Activated CD4-positive, alpha-beta T cell treated with anti-CD3 and anti-CD28 coated beads for 36 hours (primary cell): ENCODE data around the gene ODF2L. TPM values are rescaled to one million over a fixed set of nuclear protein-coding genes. Genes with fewer than 3 reads are reported as not detected.
"Not testable (repeated sequence)": the region's sequence is repeated elsewhere in the genome, so short reads cannot be mapped to it uniquely, and the experiment has no call there.

Source experiments
- ATAC-seq: fragments of 200-7000 bp; cut with Tn5 transposase; one replicate; pipeline ENCODE4 v1.10.0; 2021; ENCODE audit warnings: mild to moderate bottlenecking, moderate library complexity
- CTCF ChIA-PET: fragments of 350-600 bp; sonication (Branson Sonifier 250); formaldehyde crosslinking; loops from one replicate; lab custom pipeline; 2021; ENCODE audit warnings: antibody characterized with exemption; lab: Charles Lee
- POLR2A ChIA-PET: fragments of 350-600 bp; sonication (Branson Sonifier 250); formaldehyde crosslinking; loops from one replicate; lab custom pipeline; 2021; ENCODE audit warnings: antibody characterized with exemption, inconsistent platforms; lab: Charles Lee
- DNase-seq: peaks from one replicate; pipeline ENCODE4 v3.0.0-alpha.2; 2020
- H3K27ac Mint-ChIP-seq: one replicate; pipeline ENCODE4 v1.8.0; 2021; ENCODE audit warnings: mixed read lengths
- H3K27me3 Mint-ChIP-seq: one replicate; pipeline ENCODE4 v1.8.0; 2021; ENCODE audit warnings: mixed read lengths
- H3K36me3 Mint-ChIP-seq: one replicate; pipeline ENCODE4 v1.8.0; 2021; ENCODE audit warnings: low read depth, mixed read lengths
- H3K4me1 Mint-ChIP-seq: one replicate; pipeline ENCODE4 v1.8.0; 2021; ENCODE audit warnings: mixed read lengths
- H3K4me3 Mint-ChIP-seq: one replicate; pipeline ENCODE4 v1.8.0; 2021; ENCODE audit warnings: mild to moderate bottlenecking, moderate library complexity, mixed read lengths
- H3K9me3 Mint-ChIP-seq: one replicate; pipeline ENCODE4 v1.8.0; 2021; ENCODE audit warnings: low read depth, mixed read lengths
- intact Hi-C, 2 experiments: fragments of 100-400 bp; cut with DNase I in 1 of 2; cut with micrococcal nuclease in 1 of 2; formaldehyde crosslinking; loops; one replicate each; pipeline versions ENCODE4 v1.14.2 to v1.15.1; 2022 to 2024; cut with DNase I, micrococcal nuclease
- total RNA-seq, 2 experiments: library from RNA; stranded (reverse); gene quantifications; one replicate each; pipeline ENCODE4 v1.2.3, GENCODE V29; 2021

The ODF2L gene
- total RNA-seq, 2 experiments from 2014 or later, result 18.8 to 27.3 TPM

DNA sequence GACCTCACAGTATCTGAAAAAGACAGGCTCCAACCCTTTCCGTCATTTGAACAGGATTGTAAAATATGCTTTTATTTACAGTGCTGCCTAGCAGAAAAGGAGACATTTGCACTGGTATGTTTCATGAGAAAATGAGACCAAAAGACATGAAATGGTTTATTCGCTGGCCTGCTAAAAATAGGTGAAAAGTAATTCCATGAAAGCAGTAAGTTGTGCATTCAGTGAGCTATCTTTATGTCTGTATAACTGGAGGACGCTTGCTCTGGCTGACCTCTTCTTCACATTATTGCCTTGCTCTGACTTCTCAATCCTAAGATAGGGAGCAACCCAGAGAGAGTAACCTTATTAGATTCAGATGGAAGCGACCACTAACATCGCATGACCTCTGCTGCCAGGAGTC lies 38.3 kb downstream of the ODF2L start:
- POLR2A ChIA-PET, result interaction anchor here (0.6 kb wide), 1 partner anchor 255 kb away, joined by 3 read pairs; no protein-coding TSS in a partner anchor

DNA sequence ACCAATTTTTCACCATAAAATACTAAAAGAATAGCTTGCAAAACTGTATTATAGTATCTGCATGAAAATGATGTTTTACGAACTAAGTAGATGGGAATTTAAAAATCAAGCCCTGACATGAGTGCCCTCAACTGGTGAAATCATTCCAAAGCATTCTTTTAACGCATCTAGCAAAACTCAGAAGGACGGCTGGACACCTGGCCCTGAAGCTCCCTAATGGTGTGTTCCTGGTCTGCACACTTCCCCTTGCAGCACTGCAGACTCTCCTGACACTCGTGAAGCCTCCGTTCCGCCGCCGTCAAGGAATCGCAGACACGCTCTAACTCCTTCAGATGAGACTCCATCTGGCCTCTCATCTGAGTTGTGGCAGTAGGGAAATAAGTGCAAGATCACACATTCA lies 39.9 kb downstream of the ODF2L start:
- Mint-ChIP-seq H3K36me3 (peaks cover 49% of the 10 kb centered on the region), H3K27me3 (no peaks in the 10 kb centered on the region), H3K9me3 (no peaks in the 10 kb centered on the region), H3K4me3 (no peak overlapping the region), H3K27ac (no peak overlapping the region), H3K4me1 (no peaks in the 10 kb centered on the region)
- ATAC-seq (no peak), DNase-seq (no peak)
- ChIA-PET CTCF (no interaction called here), POLR2A (no interaction called here)
- intact Hi-C loops, result no loop called here

More for the DNA sequence above, 38.3 kb downstream of the ODF2L start:
- Mint-ChIP-seq H3K9me3 (no peaks in the 10 kb centered on the region), H3K27me3 (no peaks in the 10 kb centered on the region), H3K4me3 (no peak overlapping the region), H3K27ac (no peak overlapping the region), H3K4me1 (no peaks in the 10 kb centered on the region), H3K36me3 (peaks cover 42% of the 10 kb centered on the region)
- DNase-seq, result no peak
- intact Hi-C loops, result no loop called here
- CTCF ChIA-PET, result interaction anchor here (0.7 kb wide), 1 partner anchor 1080 kb away, joined by 3 read pairs; no protein-coding TSS in a partner anchor
- ATAC-seq, result no peak

DNA sequence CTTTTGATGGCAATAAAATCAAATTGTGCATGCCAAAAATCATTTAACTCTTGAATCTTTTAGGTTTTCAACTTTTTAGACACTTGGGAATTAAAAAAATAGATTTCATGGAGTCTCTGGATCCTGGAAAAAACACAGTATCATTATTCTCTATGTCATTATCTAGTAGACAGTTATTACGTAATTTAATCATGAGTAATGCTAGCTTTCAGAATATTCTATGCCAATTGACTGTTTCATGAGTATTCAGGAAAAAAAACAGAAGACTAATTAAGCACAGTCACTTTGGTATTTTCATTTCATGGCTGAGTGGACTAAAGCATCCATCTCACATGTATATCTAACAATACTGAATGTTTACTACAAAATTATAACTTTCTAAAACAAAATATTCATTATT lies 44.0 kb downstream of the ODF2L start:
- peaks cover 46% of the 10 kb centered on the region for H3K36me3 Mint-ChIP-seq

DNA sequence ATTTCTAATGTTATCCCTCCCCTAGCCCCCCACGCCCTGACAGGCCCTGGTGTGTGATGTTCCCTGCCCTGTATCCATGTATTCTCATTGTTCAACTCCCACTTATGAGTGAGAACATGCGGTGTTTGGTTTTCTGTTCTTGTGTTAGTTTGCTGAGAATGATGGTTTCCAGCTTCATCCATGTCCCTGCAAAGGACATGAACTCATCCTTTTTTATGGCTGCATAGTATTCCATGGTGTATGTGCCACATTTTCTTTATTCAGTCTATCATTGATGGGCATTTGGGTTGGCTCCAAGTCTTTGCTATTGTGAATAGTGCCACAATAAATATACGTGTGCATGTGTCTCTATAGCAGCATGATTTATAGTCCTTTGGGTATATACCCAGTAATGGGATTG lies 45.9 kb downstream of the ODF2L start:
- DNase-seq, H3K4me1 Mint-ChIP-seq, H3K9me3 Mint-ChIP-seq, H3K27me3 Mint-ChIP-seq, H3K4me3 Mint-ChIP-seq, H3K27ac Mint-ChIP-seq, ATAC-seq, intact Hi-C loops, CTCF ChIA-PET, POLR2A ChIA-PET: not testable (repeated sequence)
- peaks cover 35% of the 10 kb centered on the region for H3K36me3 Mint-ChIP-seq

More for the DNA sequence above, 44.0 kb downstream of the ODF2L start:
- POLR2A ChIA-PET, result no interaction called here
- Mint-ChIP-seq H3K4me3 (no peak overlapping the region), H3K9me3 (no peaks in the 10 kb centered on the region), H3K27me3 (no peaks in the 10 kb centered on the region), H3K27ac (no peak overlapping the region), H3K4me1 (no peaks in the 10 kb centered on the region)
- DNase-seq (no peak), ATAC-seq (no peak)
- CTCF ChIA-PET, result no interaction called here
- intact Hi-C loops, result no loop called here

DNA sequence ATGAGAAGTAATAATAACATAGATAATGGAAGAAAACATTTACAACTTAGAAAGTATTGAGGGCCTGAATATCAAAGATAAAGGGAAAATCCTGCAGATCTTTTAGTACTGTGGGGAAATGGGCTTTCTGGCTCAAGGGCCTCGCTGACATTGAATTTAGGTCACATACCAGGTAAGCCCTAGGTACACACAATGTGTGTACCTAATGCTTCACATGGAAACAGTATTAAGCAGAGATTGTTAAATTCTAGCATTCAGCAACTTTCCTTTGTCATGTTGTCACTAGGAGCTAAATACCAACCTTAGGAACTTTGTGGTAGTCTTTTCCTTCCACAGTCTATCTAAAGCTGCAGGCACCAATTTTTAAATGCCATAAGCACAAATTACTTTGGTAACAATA lies 49.7 kb downstream of the ODF2L start:
- H3K27me3 Mint-ChIP-seq, result no peaks in the 10 kb centered on the region
- DNase-seq (no peak), ATAC-seq (no peak)
- peaks cover 6% of the 10 kb centered on the region for H3K9me3 Mint-ChIP-seq
- no peak overlapping the region for H3K27ac Mint-ChIP-seq
- POLR2A ChIA-PET, result interaction anchor here (0.7 kb wide), 1 partner anchor 40 kb away, joined by 3 read pairs; no protein-coding TSS in a partner anchor
- no peak overlapping the region for H3K4me3 Mint-ChIP-seq
- H3K36me3 Mint-ChIP-seq, result peaks cover 7% of the 10 kb centered on the region
- CTCF ChIA-PET, result interaction anchor here (1.3 kb wide), 1 partner anchor 10 kb away, joined by 4 read pairs; no protein-coding TSS in a partner anchor
- H3K4me1 Mint-ChIP-seq, result no peaks in the 10 kb centered on the region
- intact Hi-C loops, result no loop called here

DNA sequence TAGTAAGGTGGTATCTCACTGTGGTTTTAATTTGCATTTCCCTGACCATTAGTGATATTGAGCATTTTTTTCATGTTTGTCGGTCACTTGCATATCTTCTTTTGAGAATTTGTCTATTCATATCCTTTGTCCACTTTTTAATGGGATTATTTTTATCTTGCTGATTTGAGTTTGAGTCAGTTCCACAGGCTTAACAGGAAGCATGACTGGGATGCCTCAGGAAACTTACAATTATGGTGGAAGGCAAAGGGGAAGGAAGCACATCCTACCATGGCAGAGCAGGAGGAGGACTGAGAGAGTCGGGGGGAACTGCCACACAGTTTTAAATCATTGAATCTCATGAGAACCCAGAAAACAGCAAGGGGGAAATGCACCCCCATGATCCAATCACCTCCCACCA lies 51.1 kb downstream of the ODF2L start:
- DNase-seq (no peak), ATAC-seq (no peak)
- CTCF ChIA-PET, result no interaction called here
- H3K36me3 Mint-ChIP-seq, result no peaks in the 10 kb centered on the region
- no peaks in the 10 kb centered on the region for H3K4me1 Mint-ChIP-seq
- H3K27ac Mint-ChIP-seq, result no peak overlapping the region
- no peaks in the 10 kb centered on the region for H3K27me3 Mint-ChIP-seq
- H3K9me3 Mint-ChIP-seq, result peaks cover 6% of the 10 kb centered on the region
- intact Hi-C loops, result no loop called here
- H3K4me3 Mint-ChIP-seq, result no peak overlapping the region
- POLR2A ChIA-PET, result no interaction called here

DNA sequence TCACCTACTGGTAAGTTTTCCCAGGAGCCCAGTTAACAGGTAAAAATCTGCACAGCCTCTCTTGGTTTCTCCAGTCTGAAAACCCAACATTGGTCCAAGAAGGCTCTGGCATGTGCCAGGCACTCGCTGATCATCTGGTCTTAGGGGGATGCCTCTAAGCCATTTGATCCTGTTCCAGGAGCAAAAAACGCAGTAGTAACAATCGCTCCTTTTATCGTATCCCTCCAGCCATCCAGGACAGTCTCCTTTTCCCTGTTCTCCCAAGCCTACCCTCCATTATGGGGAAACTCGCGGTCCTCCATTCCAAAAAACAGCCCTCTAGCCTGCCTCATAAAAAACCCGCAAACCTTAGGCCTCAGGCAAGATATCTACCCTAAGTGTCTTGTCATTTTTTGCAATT lies 56.2 kb downstream of the ODF2L start:
- Mint-ChIP-seq H3K4me3 (no peak overlapping the region), H3K27me3 (peaks cover 2% of the 10 kb centered on the region), H3K27ac (no peak overlapping the region), H3K9me3 (peaks cover under 1% of the 10 kb centered on the region), H3K4me1 (no peaks in the 10 kb centered on the region), H3K36me3 (no peaks in the 10 kb centered on the region)
- intact Hi-C loops, result no loop called here
- no peak for DNase-seq
- ChIA-PET POLR2A (no interaction called here), CTCF (no interaction called here)
- ATAC-seq, result no peak

DNA sequence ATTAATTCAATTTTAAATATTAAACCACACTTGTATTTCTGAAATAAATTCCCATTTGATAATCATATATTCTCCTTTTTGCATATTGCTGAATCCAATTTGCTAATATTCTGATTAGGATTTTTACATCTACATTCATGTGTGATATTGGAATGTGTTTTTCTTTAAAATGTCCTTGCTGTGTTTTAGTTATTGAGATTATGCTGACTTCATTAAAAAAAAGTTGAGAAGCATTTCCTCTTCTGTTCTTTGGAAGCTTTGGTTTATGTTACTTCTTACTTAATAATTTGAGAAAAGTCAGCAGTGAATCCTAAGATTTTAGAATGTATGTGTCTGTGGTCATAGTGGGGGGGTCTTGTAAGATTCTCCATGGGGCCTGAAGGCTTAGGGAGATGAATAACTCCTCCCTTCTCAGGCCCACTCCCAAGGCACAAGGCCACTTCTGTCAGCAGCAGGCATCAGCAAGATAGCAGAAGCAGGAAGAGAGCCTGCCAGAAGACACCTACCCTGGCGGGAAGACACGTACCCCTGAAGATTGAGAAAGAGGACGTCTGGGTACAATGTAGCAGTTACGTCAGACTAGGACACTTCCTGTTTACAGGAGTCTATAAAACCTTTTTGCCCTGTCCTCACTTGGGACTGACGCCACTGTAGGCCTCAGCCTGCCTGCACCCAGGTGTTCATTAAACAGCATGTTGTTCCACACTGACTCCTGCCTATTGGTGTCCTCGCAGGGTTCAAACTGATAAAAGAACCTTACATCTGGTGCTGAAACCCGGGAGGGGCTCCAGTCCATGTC lies 56.9 kb downstream of the ODF2L start:
- no peaks in the 10 kb centered on the region for H3K9me3 Mint-ChIP-seq
- no peak overlapping the region for H3K4me3 Mint-ChIP-seq
- H3K4me1 Mint-ChIP-seq, result no peaks in the 10 kb centered on the region
- intact Hi-C loops, result no loop called here
- ChIA-PET CTCF (no interaction called here), POLR2A (no interaction called here)
- peaks cover 2% of the 10 kb centered on the region for H3K27me3 Mint-ChIP-seq
- no peak for DNase-seq
- no peak for ATAC-seq
- H3K27ac Mint-ChIP-seq, result no peak overlapping the region
- H3K36me3 Mint-ChIP-seq, result no peaks in the 10 kb centered on the region

DNA sequence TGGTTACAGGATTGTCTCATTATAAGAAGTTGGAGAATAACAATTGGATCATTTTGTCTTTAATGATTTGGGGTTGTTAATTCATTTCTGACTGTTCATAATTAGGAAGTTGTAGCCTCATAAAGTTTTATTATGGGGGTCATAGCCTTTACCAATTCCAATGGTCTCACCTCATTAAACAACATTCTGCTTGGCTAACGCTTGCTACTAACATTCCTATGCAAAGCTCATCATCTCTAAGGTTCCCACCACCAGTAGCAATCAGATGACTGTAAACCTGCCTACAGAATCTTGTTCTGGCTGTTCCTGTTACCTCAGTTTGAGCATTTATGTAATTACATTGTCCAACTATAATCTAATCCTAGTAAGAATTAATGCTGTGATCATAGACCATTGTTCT lies 60.2 kb downstream of the ODF2L start:
- ATAC-seq (no peak), DNase-seq (no peak)
- intact Hi-C loops, result no loop called here
- ChIA-PET CTCF (no interaction called here), POLR2A (no interaction called here)
- Mint-ChIP-seq H3K4me3 (no peak overlapping the region), H3K27me3 (peaks cover 2% of the 10 kb centered on the region), H3K4me1 (no peaks in the 10 kb centered on the region), H3K36me3 (no peaks in the 10 kb centered on the region), H3K9me3 (no peaks in the 10 kb centered on the region), H3K27ac (no peak overlapping the region)

DNA sequence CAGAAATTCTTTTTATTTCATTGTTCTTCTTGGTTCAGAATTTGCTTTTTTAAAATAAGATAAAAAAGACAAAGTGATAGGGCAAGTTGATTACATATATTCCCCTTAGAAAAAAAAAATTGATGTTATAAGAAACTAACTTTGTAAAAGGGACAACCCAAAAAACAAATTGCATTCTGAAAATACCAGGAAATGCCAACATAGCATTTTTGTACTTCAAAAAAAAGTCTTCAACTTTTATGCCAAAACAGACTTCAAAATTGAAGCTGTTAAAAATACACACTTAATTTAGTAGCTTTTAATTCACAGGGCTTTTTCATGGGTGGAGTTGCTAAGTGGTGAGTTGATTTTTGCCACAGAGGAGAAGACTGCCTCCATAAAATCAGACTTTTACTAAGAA lies 70.9 kb downstream of the ODF2L start:
- Mint-ChIP-seq H3K4me1 (no peaks in the 10 kb centered on the region), H3K36me3 (no peaks in the 10 kb centered on the region), H3K27me3 (peaks cover 6% of the 10 kb centered on the region), H3K9me3 (no peaks in the 10 kb centered on the region), H3K27ac (no peak overlapping the region), H3K4me3 (no peak overlapping the region)
- intact Hi-C loops, result no loop called here
- CTCF ChIA-PET, result no interaction called here
- POLR2A ChIA-PET, result no interaction called here
- DNase-seq (no peak), ATAC-seq (no peak)

DNA sequence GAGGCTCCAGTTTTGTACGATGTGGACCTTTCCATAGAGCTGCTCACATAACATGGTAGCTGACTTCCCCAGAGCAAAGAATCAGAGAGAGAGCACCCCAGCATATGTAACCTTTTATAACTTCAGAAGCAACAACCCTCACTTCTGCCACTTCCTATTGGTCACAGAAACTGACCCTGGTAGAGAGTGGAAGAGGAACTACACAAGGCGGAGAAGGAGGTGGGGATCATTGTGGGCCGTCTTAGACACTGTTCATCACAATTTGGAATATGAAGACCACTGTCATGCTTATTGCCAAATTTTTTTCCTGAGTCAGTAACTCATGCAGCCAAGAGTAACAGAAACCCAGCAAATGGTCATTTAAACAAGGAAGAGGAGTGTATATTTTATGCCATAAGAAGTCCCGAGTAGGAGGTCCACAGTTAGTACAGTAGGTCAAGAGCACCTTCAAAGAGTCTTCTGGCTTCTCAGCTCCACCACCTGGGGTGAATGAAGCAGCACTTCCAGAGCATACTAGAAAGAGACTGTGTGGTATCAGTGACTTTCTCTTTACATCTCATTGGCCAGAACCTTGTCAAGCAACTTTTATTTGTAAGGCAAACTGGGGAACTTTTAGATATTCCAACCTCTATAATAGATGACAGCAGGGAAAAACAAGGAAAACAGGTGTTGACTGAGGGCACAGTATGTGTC lies 71.8 kb downstream of the ODF2L start:
- no peak for ATAC-seq
- Mint-ChIP-seq H3K27ac (no peak overlapping the region), H3K36me3 (no peaks in the 10 kb centered on the region), H3K9me3 (no peaks in the 10 kb centered on the region), H3K4me3 (no peak overlapping the region), H3K4me1 (no peaks in the 10 kb centered on the region), H3K27me3 (peaks cover 2% of the 10 kb centered on the region)
- POLR2A ChIA-PET, result no interaction called here
- CTCF ChIA-PET, result interaction anchor here (1.3 kb wide), 1 partner anchor 14 kb away, joined by 3 read pairs; no protein-coding TSS in a partner anchor
- intact Hi-C loops, result no loop called here
- DNase-seq, result no peak

DNA sequence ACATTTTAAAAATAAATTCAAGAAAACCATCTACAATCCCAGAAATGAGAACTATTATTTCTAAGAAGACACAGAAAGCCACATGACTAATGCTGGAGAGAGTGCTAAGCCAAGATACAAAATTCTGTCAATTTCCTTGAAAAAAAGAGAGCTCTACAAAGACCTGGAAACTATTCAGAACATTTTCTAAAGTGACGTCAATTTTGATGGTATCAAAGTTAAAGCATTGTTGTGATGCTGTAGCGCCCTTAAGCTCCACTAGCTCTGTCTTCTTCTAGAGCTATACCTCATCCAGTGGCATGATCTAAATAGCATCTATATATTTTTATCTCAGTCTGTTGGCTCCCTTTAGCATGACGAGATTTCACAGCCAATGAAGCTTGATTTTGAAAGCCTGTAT lies 73.9 kb downstream of the ODF2L start:
- Mint-ChIP-seq H3K4me3 (no peak overlapping the region), H3K4me1 (no peaks in the 10 kb centered on the region), H3K36me3 (no peaks in the 10 kb centered on the region), H3K27me3 (peaks cover 1% of the 10 kb centered on the region), H3K9me3 (no peaks in the 10 kb centered on the region), H3K27ac (no peak overlapping the region)
- intact Hi-C loops, result no loop called here
- ATAC-seq, result no peak
- DNase-seq, result no peak
- POLR2A ChIA-PET, result interaction anchor here (0.6 kb wide), 1 partner anchor 864 kb away, joined by 4 read pairs; no protein-coding TSS in a partner anchor
- CTCF ChIA-PET, result no interaction called here
